ENCODE data around the gene TIAM1. TPM values are rescaled to one million over a fixed set of nuclear protein-coding genes. Genes with fewer than 3 reads are reported as not detected.

TIAM1 gene
- total and polyA plus RNA-seq, 2 of the 8 experiments (the other 6 are each of a cell fraction or from before 2014, with no cell fraction given): 10.1 to 30.7 TPM

- Histone ChIP-seq H3K4me2 (ENCODE audit: insufficient read depth in 1 of 2, low read depth in 2 of 2, low read length in 2 of 2) (no peak overlapping the region), H3K4me1 (replicated peaks in 1 of 4; ENCODE audit: control insufficient read depth in 3 of 4, insufficient read depth in 4 of 4, low read length in 3 of 4) (peaks cover 0 to 14% (median 2%) of the 10 kb centered on the region in 4 experiments; a peak in 3 of 7 replicates), H3K79me1 (ENCODE audit: low read depth, low read length) (no peaks in the 10 kb centered on the region), H4K8ac (ENCODE audit: extremely low read depth, insufficient read depth, low read length) (peak overlapping the region; percentile 63; the same call in 1 of the 2 replicates), H3K9ac (replicated peaks in 1 of 4; ENCODE audit: extremely low read depth in 1 of 4, low read depth in 3 of 4, low read length in 3 of 4) (no peak overlapping the region), H3K4me3 (ENCODE audit: extremely low read depth in 1 of 4, insufficient read depth in 2 of 4, low read depth in 3 of 4, low read length in 4 of 4) (no peak overlapping the region), H3K4ac (replicated peaks; ENCODE audit: insufficient read length, low read depth, low read length) (no peak overlapping the region), H3K27me3 (replicated peaks in 1 of 4; ENCODE audit: control insufficient read depth in 3 of 4, extremely low read depth in 1 of 4, insufficient read depth in 3 of 4, low read length in 3 of 4) (no peaks in the 10 kb centered on the region), H3K23ac (ENCODE audit: insufficient read length) (no peak overlapping the region), H4K5ac (ENCODE audit: insufficient read length, low read depth, low read length) (no peak overlapping the region), H2BK5ac (ENCODE audit: low read depth, low read length) (no peak overlapping the region), H3K79me2 (ENCODE audit: control insufficient read depth in 1 of 2, insufficient read depth in 2 of 2, low read length in 2 of 2) (no peaks in the 10 kb centered on the region), H3K27ac (ENCODE audit: low read depth, low read length) (no peak overlapping the region), H3K18ac (ENCODE audit: extremely low read depth, low read length) (no peak overlapping the region), H3K23me2 (ENCODE audit: low read depth, low read length) (no peaks in the 10 kb centered on the region), H3K36me3 (ENCODE audit: control insufficient read depth in 2 of 4, insufficient read depth in 4 of 4, low read length in 3 of 4) (peaks cover 0 to 3% (median 2%) of the 10 kb centered on the region in 4 experiments; a peak in 2 of 8 replicates), H2BK120ac (replicated peaks; ENCODE audit: low read depth, low read length) (no peak overlapping the region), H2BK20ac (ENCODE audit: low read length) (no peak overlapping the region), H3K9me3 (ENCODE audit: insufficient read depth in 2 of 2, low read depth in 1 of 2, low read length in 1 of 2) (no peaks in the 10 kb centered on the region), H4K91ac (replicated peaks; ENCODE audit: insufficient read length, low read length) (no peak overlapping the region), H3K14ac (ENCODE audit: insufficient read length) (no peak overlapping the region), H2BK12ac (ENCODE audit: low read depth, low read length) (no peak overlapping the region), H3K56ac (replicated peaks; ENCODE audit: insufficient read length, low read depth, low read length) (no peak overlapping the region), H2BK15ac (ENCODE audit: low read length) (no peak overlapping the region), H4K20me1 (replicated peaks in 1 of 2; ENCODE audit: control insufficient read depth in 1 of 2, insufficient read depth in 2 of 2, low read length in 2 of 2) (no peaks in the 10 kb centered on the region), H2AK5ac (ENCODE audit: low read depth, low read length) (no peak overlapping the region), H2AFZ (ENCODE audit: low read length) (no peak overlapping the region)
- ChIA-PET CTCF (ENCODE audit: partially characterized antibody) (interaction anchor here (0.9 to 2.5 kb wide), 5 partner anchors 15 to 459 kb away, joined by 3 to 7 read pairs (median 3); no protein-coding TSS in a partner anchor), POLR2A (ENCODE audit: partially characterized antibody) (no interaction called here)
- FAIRE-seq (no peak), DNase-seq (ENCODE audit: low read depth in 1 of 2, low spot score in 2 of 2) (no peak)
- 77% methylated on average over 5 of the region's 6 CpGs; no CpG with 5 or more reads in 1 of the 2 experiments for WGBS, 2 experiments (ENCODE audit: extremely low coverage in 1 of 2, insufficient coverage in 1 of 2, insufficient read length in 1 of 2, insufficient replicate concordance in 2 of 2, low coverage in 1 of 2, low lambda C conversion rate in 2 of 2, missing lambda C conversion rate in 1 of 2)
- TF ChIP-seq PHF8 (conservative IDR thresholded peaks at IDR 0.05; ENCODE audit: low read depth, low read length): no peak
- no peak for TF ChIP-seq CHD2 (IDR thresholded peaks at IDR 0.05; ENCODE audit: low read length)
- TF ChIP-seq KDM5A (IDR thresholded peaks at IDR 0.05; ENCODE audit: low read length): no peak
These were observed 220.1 kb downstream of the TIAM1 start for GRCh38 chr21:31124010-31124409.
